Astrocyte of the spinal cord (primary cell): ENCODE measurements around the gene ROGDI.
"Not testable (repeated sequence)": the region's sequence is repeated elsewhere in the genome, so short reads cannot be mapped to it uniquely, and the experiment has no call there.

Experiments used
- DNase-seq: peaks from one replicate; pipeline ENCODE4 v3.0.0; 2011; ENCODE audit warnings: low read depth, low spot score
- H3K4me3 ChIP-seq: 2 replicates; pipeline ENCODE4 v1.5.1; 2011; ENCODE audit warnings: low read depth, mild to moderate bottlenecking, low read length, moderate library complexity
- in situ Hi-C: cut with HindIII; loops from 2 replicates; pipeline ENCODE4 v1.10.0; 2017; ENCODE audit warnings: low sequenced_read_pairs
- TF ChIP-seq, protein P1 (sequence below): IDR thresholded peaks from 2 replicates; pipeline ENCODE4 v1.5.1; 2012; ENCODE audit warnings: low read depth, mild to moderate bottlenecking, low read length, inconsistent platforms

ROGDI gene

GRCh38 chr16:4787627-4788482 lies 14.6 kb downstream of the ROGDI start, which contains the start of gene SEPTIN12:
SEPTIN12 (minus strand) TSS chr16:4788345; CDS start chr16:4787645, 700 bp downstream.
- H3K4me3 ChIP-seq = no peak within 1 kb of the TSS
- in situ Hi-C loops = no loop called here
- no peak for DNase-seq
- TF ChIP-seq, protein P1, sequence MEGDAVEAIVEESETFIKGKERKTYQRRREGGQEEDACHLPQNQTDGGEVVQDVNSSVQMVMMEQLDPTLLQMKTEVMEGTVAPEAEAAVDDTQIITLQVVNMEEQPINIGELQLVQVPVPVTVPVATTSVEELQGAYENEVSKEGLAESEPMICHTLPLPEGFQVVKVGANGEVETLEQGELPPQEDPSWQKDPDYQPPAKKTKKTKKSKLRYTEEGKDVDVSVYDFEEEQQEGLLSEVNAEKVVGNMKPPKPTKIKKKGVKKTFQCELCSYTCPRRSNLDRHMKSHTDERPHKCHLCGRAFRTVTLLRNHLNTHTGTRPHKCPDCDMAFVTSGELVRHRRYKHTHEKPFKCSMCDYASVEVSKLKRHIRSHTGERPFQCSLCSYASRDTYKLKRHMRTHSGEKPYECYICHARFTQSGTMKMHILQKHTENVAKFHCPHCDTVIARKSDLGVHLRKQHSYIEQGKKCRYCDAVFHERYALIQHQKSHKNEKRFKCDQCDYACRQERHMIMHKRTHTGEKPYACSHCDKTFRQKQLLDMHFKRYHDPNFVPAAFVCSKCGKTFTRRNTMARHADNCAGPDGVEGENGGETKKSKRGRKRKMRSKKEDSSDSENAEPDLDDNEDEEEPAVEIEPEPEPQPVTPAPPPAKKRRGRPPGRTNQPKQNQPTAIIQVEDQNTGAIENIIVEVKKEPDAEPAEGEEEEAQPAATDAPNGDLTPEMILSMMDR = no peak

DNA sequence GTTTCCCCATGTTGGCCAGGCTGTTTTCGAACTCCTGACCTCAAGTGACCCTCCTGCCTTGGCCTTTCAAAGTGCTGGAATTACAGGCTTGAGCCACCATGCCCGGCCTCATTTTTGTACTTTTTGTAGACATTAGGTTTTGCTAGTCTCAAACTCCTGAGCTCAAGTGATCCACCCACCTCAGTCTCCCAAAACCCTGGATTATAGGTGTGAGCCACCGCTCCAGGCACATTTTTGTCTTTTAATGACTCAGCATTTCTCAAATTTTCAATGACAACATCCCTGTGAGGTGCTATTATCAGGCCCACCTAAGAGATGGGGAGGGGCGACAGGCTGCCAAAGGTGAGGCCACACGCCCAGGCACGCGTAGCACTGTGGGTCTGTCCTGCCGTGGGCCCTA lies 15.4 kb downstream of the ROGDI start:
- H3K4me3 ChIP-seq = no peak overlapping the region
- in situ Hi-C loops = no loop called here
- TF ChIP-seq, protein P1 = no peak
- no peak for DNase-seq

GRCh38 chr16:4785758-4786433 lies 16.5 kb downstream of the ROGDI start:
- no peak overlapping the region for H3K4me3 ChIP-seq
- in situ Hi-C loops = no loop called here
- TF ChIP-seq, protein P1 = no peak
- no peak for DNase-seq

GRCh38 chr16:4784444-4784987 lies 17.9 kb downstream of the ROGDI start:
- H3K4me3 ChIP-seq, DNase-seq, in situ Hi-C loops: not testable (repeated sequence)

DNA sequence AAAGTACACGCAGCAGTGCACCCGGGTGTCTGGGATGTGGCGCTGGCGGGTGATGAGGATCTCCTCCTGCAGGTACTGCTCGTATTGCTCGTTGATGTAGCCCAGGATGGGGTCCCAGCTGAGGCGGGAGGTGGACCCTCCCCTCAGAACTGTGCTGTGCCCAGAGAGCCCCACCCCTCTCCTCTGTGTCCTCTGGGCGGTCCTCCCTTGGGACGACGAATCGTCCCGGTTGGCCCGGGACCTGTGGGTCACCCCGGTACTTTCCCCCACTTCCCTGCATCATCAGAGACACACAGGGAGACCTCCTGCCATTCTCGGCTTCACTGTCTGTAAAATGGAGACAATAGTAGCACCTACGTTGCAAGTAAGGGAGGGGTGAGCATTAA lies 18.5 kb downstream of the ROGDI start:
- TF ChIP-seq, protein P1 = no peak
- no peak overlapping the region for H3K4me3 ChIP-seq
- in situ Hi-C loops = no loop called here
- DNase-seq = no peak

DNA sequence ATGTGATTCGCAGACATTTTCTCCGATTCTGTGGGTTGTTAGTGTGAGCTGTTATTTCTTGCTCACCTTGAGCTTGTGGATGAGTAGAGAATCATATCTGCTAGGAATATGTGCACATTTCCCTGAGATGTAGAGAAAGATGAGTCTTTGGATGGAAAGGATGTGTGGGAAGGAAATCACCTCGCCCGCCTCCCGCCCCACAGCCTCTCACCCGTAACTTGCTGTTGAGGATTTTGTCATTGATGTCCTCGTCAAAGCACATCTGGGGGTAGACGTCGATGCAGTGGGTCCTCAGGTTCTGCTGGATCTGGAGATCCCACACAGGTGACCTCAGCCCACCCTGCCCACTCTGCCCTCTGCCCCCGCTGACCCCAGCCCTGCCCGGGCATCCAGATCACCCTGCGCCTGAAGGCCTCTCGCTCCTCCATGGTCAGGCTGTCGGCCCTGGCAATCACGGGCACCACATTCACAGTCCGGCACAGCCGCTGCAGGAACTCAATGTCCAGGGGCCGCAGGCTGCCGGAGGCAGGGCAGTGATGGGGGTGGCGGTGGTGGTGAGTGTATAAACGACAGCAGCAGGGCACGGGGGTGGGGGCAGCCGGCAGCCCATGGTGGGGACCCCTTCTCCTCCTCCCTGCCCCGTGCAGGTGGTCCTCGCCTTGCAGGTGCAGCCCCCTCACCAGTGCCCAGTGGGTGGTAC lies 19.0 kb downstream of the ROGDI start:
- DNase-seq = no peak
- in situ Hi-C loops = no loop called here
- H3K4me3 ChIP-seq = no peak overlapping the region

More for the DNA sequence above, 19.0 kb downstream of the ROGDI start:
- TF ChIP-seq, protein P1 = no peak
